AG04449 (cell line): ENCODE results near the gene PDE8B.

ENCODE experiments used
- CTCF ChIA-PET: fragments of 350-600 bp; formaldehyde crosslinking; extraction: SDS; loops from one replicate; lab custom pipeline; 2021; ENCODE audit warnings: antibody characterized with exemption; lab: Yijun Ruan, JAX
- POLR2A ChIA-PET: fragments of 400-600, 350-600 bp; formaldehyde crosslinking; extraction: SDS; loops from one replicate; lab custom pipeline; 2020; ENCODE audit warnings: antibody characterized with exemption, inconsistent platforms; lab: Yijun Ruan, JAX
- DNase-seq: peaks from one replicate; pipeline ENCODE4 v3.0.0-alpha.2; 2010; ENCODE audit warnings: low read depth, low spot score
- H3K4me3 ChIP-seq: 2 replicates; pipeline ENCODE4 v1.5.1; 2011; ENCODE audit warnings: low read depth, mild to moderate bottlenecking, control low read depth, low read length
- CTCF ChIP-seq: IDR thresholded peaks from one replicate; pipeline ENCODE4 v1.5.1; 2011; ENCODE audit warnings: mild to moderate bottlenecking, moderate library complexity, low read length, control low read depth, inconsistent platforms; ENCODE audit not compliant: insufficient read depth; ENCODE audit errors: missing control alignments

Gene PDE8B

GRCh38 chr5:77355751-77356150 lies 145.3 kb downstream of the PDE8B start:
- TF ChIP-seq CTCF, result no peak
- ChIA-PET CTCF (no interaction called here), POLR2A (no interaction called here)
- DNase-seq, result no peak
- H3K4me3 ChIP-seq, result no peak overlapping the region

- POLR2A ChIA-PET, result no interaction called here
- H3K4me3 ChIP-seq, result no peak overlapping the region
- CTCF ChIA-PET, result interaction anchor here (1.2 kb wide), 1 partner anchor 279 kb away, joined by 3 read pairs; no protein-coding TSS in a partner anchor
- no peak for TF ChIP-seq CTCF
- peak; percentile 31 for DNase-seq
Observed at GRCh38 chr5:77356740-77357139, 146.3 kb downstream of the PDE8B start.

- DNase-seq, result peak; percentile 38
- no peak for TF ChIP-seq CTCF
- CTCF ChIA-PET, result interaction anchor here (1.6 kb wide), 1 partner anchor 134 kb away, joined by 5 read pairs; the partner anchor contains the start of gene WDR41
- H3K4me3 ChIP-seq, result no peak overlapping the region
- POLR2A ChIA-PET, result no interaction called here
Observed at GRCh38 chr5:77358255-77359205, 148.1 kb downstream of the PDE8B start.

- H3K4me3 ChIP-seq, result no peak overlapping the region
- ChIA-PET CTCF (interaction anchor here (1.6 kb wide), 1 partner anchor 133 kb away, joined by 5 read pairs; the partner anchor contains the start of gene WDR41), POLR2A (no interaction called here)
- TF ChIP-seq CTCF, result no peak
- DNase-seq, result no peak
Observed at GRCh38 chr5:77359231-77359630, 148.8 kb downstream of the PDE8B start.

- POLR2A ChIA-PET, result no interaction called here
- CTCF ChIA-PET, result no interaction called here
- TF ChIP-seq CTCF, result no peak
- no peak for DNase-seq
- H3K4me3 ChIP-seq, result no peak overlapping the region
Observed at GRCh38 chr5:77360381-77360780, 149.9 kb downstream of the PDE8B start.

- H3K4me3 ChIP-seq, result no peak overlapping the region
- POLR2A ChIA-PET, result no interaction called here
- no peak for TF ChIP-seq CTCF
- CTCF ChIA-PET, result no interaction called here
- DNase-seq, result no peak
Observed at GRCh38 chr5:77360973-77361372, 150.5 kb downstream of the PDE8B start.
